NOMO-1 treated with DMSO at 0.1 percent for 48 hours (cell line): ENCODE measurements around the gene CNTN1.
"Not testable (repeated sequence)": the region's sequence is repeated elsewhere in the genome, so short reads cannot be mapped to it uniquely, and the experiment has no call there.

Source experiments
- DNase-seq: peaks from one replicate; lab custom pipeline; 2025; ENCODE audit not compliant: unreplicated experiment; lab: John Stamatoyannopoulos, UW

Gene CNTN1

GRCh38 chr12:40697566-40698259 lies 5.5 kb downstream of the CNTN1 start:
- no peak for DNase-seq

- no peak for DNase-seq
Observed at GRCh38 chr12:40701756-40702155, 9.5 kb downstream of the CNTN1 start.

GRCh38 chr12:40711121-40711520 lies 18.9 kb downstream of the CNTN1 start:
- no peak for DNase-seq

GRCh38 chr12:40714636-40715035 lies 22.4 kb downstream of the CNTN1 start:
- DNase-seq = no peak

GRCh38 chr12:40716037-40716436 lies 23.8 kb downstream of the CNTN1 start:
- DNase-seq = no peak

GRCh38 chr12:40717576-40717975 lies 25.3 kb downstream of the CNTN1 start:
- DNase-seq = no peak

- no peak for DNase-seq
Observed at GRCh38 chr12:40718878-40719372, 26.7 kb downstream of the CNTN1 start.

GRCh38 chr12:40723001-40723400 lies 30.8 kb downstream of the CNTN1 start:
- DNase-seq = no peak

GRCh38 chr12:40726366-40726765 lies 34.1 kb downstream of the CNTN1 start:
- no peak for DNase-seq

GRCh38 chr12:40727774-40728483 lies 35.7 kb downstream of the CNTN1 start:
- no peak for DNase-seq

GRCh38 chr12:40730281-40730680 lies 38.0 kb downstream of the CNTN1 start:
- no peak for DNase-seq

- no peak for DNase-seq
Observed at GRCh38 chr12:40733871-40734270, 41.6 kb downstream of the CNTN1 start.

- DNase-seq = no peak
Observed at GRCh38 chr12:40734276-40734675, 42.0 kb downstream of the CNTN1 start.

GRCh38 chr12:40735551-40736230 lies 43.5 kb downstream of the CNTN1 start:
- no peak for DNase-seq

GRCh38 chr12:40737416-40737815 lies 45.2 kb downstream of the CNTN1 start:
- not testable (repeated sequence) for DNase-seq

GRCh38 chr12:40738856-40739255 lies 46.6 kb downstream of the CNTN1 start:
- no peak for DNase-seq

- DNase-seq = no peak
Observed at GRCh38 chr12:40742041-40742440, 49.8 kb downstream of the CNTN1 start.

- DNase-seq = no peak
Observed at GRCh38 chr12:40745386-40745785, 53.1 kb downstream of the CNTN1 start.

GRCh38 chr12:40749863-40750262 lies 57.6 kb downstream of the CNTN1 start:
- DNase-seq = no peak

- DNase-seq = no peak
Observed at GRCh38 chr12:40752011-40752410, 59.8 kb downstream of the CNTN1 start.

GRCh38 chr12:40760821-40761220 lies 68.6 kb downstream of the CNTN1 start:
- DNase-seq = no peak

GRCh38 chr12:40762072-40762471 lies 69.8 kb downstream of the CNTN1 start:
- no peak for DNase-seq
